ENCODE measurements around the gene ZCCHC10.
"Not testable (repeated sequence)": the region's sequence is repeated elsewhere in the genome, so short reads cannot be mapped to it uniquely, and the experiment has no call there.

Gene ZCCHC10

GRCh38 chr5:132971483-132972435, 54.6 kb downstream of the ZCCHC10 start:
- DNase-seq: no peak

- DNase-seq: no peak
Measured at GRCh38 chr5:132965120-132965519, 61.2 kb downstream of the ZCCHC10 start.

GRCh38 chr5:132963171-132964104, 62.9 kb downstream of the ZCCHC10 start, which contains the start of gene AFF4:
AFF4 (minus strand) TSS chr5:132963634; CDS start chr5:132937189, 26,445 bp downstream.
- peak; percentile 86 for DNase-seq

- peak; percentile 2 for DNase-seq
Measured at GRCh38 chr5:132962429-132963021, 63.8 kb downstream of the ZCCHC10 start.

- no peak for DNase-seq
Measured at GRCh38 chr5:132961887-132962286, 64.5 kb downstream of the ZCCHC10 start.

- DNase-seq: not testable (repeated sequence)
Measured at GRCh38 chr5:132961123-132961815, 65.1 kb downstream of the ZCCHC10 start.

GRCh38 chr5:132956166-132956799, 70.1 kb downstream of the ZCCHC10 start:
- DNase-seq: not testable (repeated sequence)

- DNase-seq: no peak
Measured at GRCh38 chr5:132953710-132954109, 72.6 kb downstream of the ZCCHC10 start.

GRCh38 chr5:132952829-132953228, 73.5 kb downstream of the ZCCHC10 start:
- DNase-seq: no peak

GRCh38 chr5:132951897-132952296, 74.5 kb downstream of the ZCCHC10 start:
- DNase-seq: no peak

GRCh38 chr5:132949136-132949535, 77.2 kb downstream of the ZCCHC10 start:
- no peak for DNase-seq

- no peak for DNase-seq
Measured at GRCh38 chr5:132947671-132948070, 78.7 kb downstream of the ZCCHC10 start.

All from NCI-H1092 (cell line).